Trophoblast cell (in vitro differentiated cells and primary cell): ENCODE measurements around the gene DSEL.

Source experiments
- DNase-seq, 2 donors: peaks; one replicate each; pipeline ENCODE4 v3.0.0-alpha.2; 2016
- H2AFZ ChIP-seq: 2 replicates; pipeline ENCODE4 v1.6.1; 2013; ENCODE audit warnings: low read length, moderate library complexity, mild to moderate bottlenecking; ENCODE audit not compliant: insufficient read depth, poor library complexity
- H2AK5ac ChIP-seq: 2 replicates; pipeline ENCODE4 v1.6.1; 2013; ENCODE audit warnings: mild to moderate bottlenecking, low read length
- H2BK120ac ChIP-seq: 2 replicates; pipeline ENCODE4 v1.6.1; 2013; ENCODE audit warnings: low read length, mild to moderate bottlenecking, moderate library complexity; ENCODE audit not compliant: insufficient read depth, poor library complexity
- H2BK12ac ChIP-seq: 2 replicates; pipeline ENCODE4 v1.6.1; 2013; ENCODE audit warnings: mild to moderate bottlenecking, low read length, moderate library complexity
- H2BK5ac ChIP-seq: 2 replicates; pipeline ENCODE4 v1.6.1; 2013; ENCODE audit warnings: low read length, low read depth, moderate library complexity, mild to moderate bottlenecking; ENCODE audit not compliant: poor library complexity
- H3K14ac ChIP-seq: 2 replicates; pipeline ENCODE4 v1.6.1; 2013; ENCODE audit warnings: mild to moderate bottlenecking, low read length
- H3K18ac ChIP-seq: 2 replicates; pipeline ENCODE4 v1.6.1; 2013; ENCODE audit warnings: mild to moderate bottlenecking, low read length
- H3K23ac ChIP-seq: 2 replicates; pipeline ENCODE4 v1.6.1; 2013; ENCODE audit warnings: low read length
- H3K27ac ChIP-seq: 2 replicates; pipeline ENCODE4 v1.5.1; 2013; ENCODE audit warnings: low read depth, mild to moderate bottlenecking, inconsistent platforms, low read length, moderate library complexity
- H3K27me3 ChIP-seq: 2 replicates; pipeline ENCODE4 v1.6.1; 2013; ENCODE audit warnings: inconsistent platforms, mild to moderate bottlenecking, low read length, moderate library complexity; ENCODE audit not compliant: insufficient read depth
- H3K36me3 ChIP-seq, 2 experiments: 1 replicate in 1 of 2; 2 replicates in 1 of 2; pipeline ENCODE4 v1.6.1; 2013; ENCODE audit warnings: low read length in 2 of 2, mild to moderate bottlenecking in 2 of 2, moderate library complexity in 1 of 2; ENCODE audit not compliant: insufficient read depth in 2 of 2, control insufficient read depth in 1 of 2
- H3K4ac ChIP-seq: 2 replicates; pipeline ENCODE4 v1.6.1; 2013; ENCODE audit warnings: low read depth, mild to moderate bottlenecking, low read length, moderate library complexity
- H3K4me1 ChIP-seq, 2 experiments: 1 replicate in 1 of 2; 2 replicates in 1 of 2; pipeline ENCODE4 v1.6.1; 2013; ENCODE audit warnings: low read length in 2 of 2, mild to moderate bottlenecking in 2 of 2, moderate library complexity in 1 of 2; ENCODE audit not compliant: insufficient read depth in 2 of 2, control insufficient read depth in 1 of 2
- H3K4me2 ChIP-seq: 2 replicates; pipeline ENCODE4 v1.6.1; 2013; ENCODE audit warnings: inconsistent platforms, mild to moderate bottlenecking, low read length, moderate library complexity
- H3K4me3 ChIP-seq: 2 replicates; pipeline ENCODE4 v1.5.1; 2013; ENCODE audit warnings: mild to moderate bottlenecking, low read depth, low read length, inconsistent platforms
- H3K79me1 ChIP-seq: one replicate; pipeline ENCODE4 v1.6.1; 2013; ENCODE audit warnings: low read length
- H3K79me2 ChIP-seq: 2 replicates; pipeline ENCODE4 v1.6.1; 2013; ENCODE audit warnings: low read length, mild to moderate bottlenecking; ENCODE audit not compliant: control insufficient read depth, insufficient read depth, poor library complexity
- H3K9ac ChIP-seq: 2 replicates; pipeline ENCODE4 v1.6.1; 2013; ENCODE audit warnings: mild to moderate bottlenecking, low read length
- H3K9me3 ChIP-seq: 2 replicates; pipeline ENCODE4 v1.6.1; 2013; ENCODE audit warnings: low read depth, mild to moderate bottlenecking, control low read depth, inconsistent platforms, low read length; ENCODE audit not compliant: insufficient read depth
- H4K12ac ChIP-seq: 2 replicates; pipeline ENCODE4 v1.6.1; 2013; ENCODE audit warnings: low read depth, mild to moderate bottlenecking, low read length, moderate library complexity
- H4K8ac ChIP-seq: 2 replicates; pipeline ENCODE4 v1.6.1; 2013; ENCODE audit warnings: low read depth, mild to moderate bottlenecking, low read length, moderate library complexity
- H4K91ac ChIP-seq: one replicate; pipeline ENCODE4 v1.6.1; 2013; ENCODE audit warnings: low read depth, mild to moderate bottlenecking, low read length, moderate library complexity
- WGBS: extraction: QIAGEN DNeasy Blood & Tissue Kit; methylation state at CpG from one replicate; pipeline ENCODE4 v1.1.7; 2013; ENCODE audit warnings: missing lambda C conversion rate; ENCODE audit not compliant: insufficient read length, insufficient coverage; ENCODE audit errors: extremely low coverage; 5-methylcytosine and 5-hydroxymethylcytosine counted together

The DSEL gene

GRCh38 chr18:67478249-67478648 is 38.3 kb downstream of the DSEL start:
- H2BK5ac ChIP-seq: no peak overlapping the region
- no peak overlapping the region for H3K4me2 ChIP-seq
- no peak overlapping the region for H2BK12ac ChIP-seq
- no peak overlapping the region for H4K8ac ChIP-seq
- H3K79me1 ChIP-seq: no peaks in the 10 kb centered on the region
- no peak overlapping the region for H3K27ac ChIP-seq
- no peaks in the 10 kb centered on the region for H3K79me2 ChIP-seq
- no peaks in the 10 kb centered on the region for H3K27me3 ChIP-seq
- no peak overlapping the region for H3K9ac ChIP-seq
- H2AK5ac ChIP-seq: no peak overlapping the region
- no peaks in the 10 kb centered on the region for H3K36me3 ChIP-seq
- no peak overlapping the region for H3K4ac ChIP-seq
- no peak overlapping the region for H2BK120ac ChIP-seq
- H3K4me1 ChIP-seq: no peaks in the 10 kb centered on the region
- H3K23ac ChIP-seq: no peak overlapping the region
- no peak for DNase-seq
- H3K14ac ChIP-seq: no peak overlapping the region
- H3K18ac ChIP-seq: no peak overlapping the region
- no CpG with 5 or more reads among the region's 3 CpGs for WGBS
- H4K12ac ChIP-seq: no peak overlapping the region
- no peak overlapping the region for H4K91ac ChIP-seq
- H3K4me3 ChIP-seq: no peak overlapping the region
- no peak overlapping the region for H2AFZ ChIP-seq
- H3K9me3 ChIP-seq: no peaks in the 10 kb centered on the region

- Histone ChIP-seq H2AK5ac (no peak overlapping the region), H3K36me3 (no peaks in the 10 kb centered on the region), H3K79me1 (no peaks in the 10 kb centered on the region), H3K4ac (no peak overlapping the region), H3K79me2 (no peaks in the 10 kb centered on the region), H2BK12ac (no peak overlapping the region), H2BK5ac (no peak overlapping the region), H3K27me3 (no peaks in the 10 kb centered on the region), H4K8ac (no peak overlapping the region), H4K91ac (no peak overlapping the region), H4K12ac (no peak overlapping the region), H3K9ac (no peak overlapping the region), H3K9me3 (no peaks in the 10 kb centered on the region), H2BK120ac (no peak overlapping the region), H3K18ac (no peak overlapping the region), H3K23ac (no peak overlapping the region), H3K4me2 (no peak overlapping the region), H3K14ac (no peak overlapping the region), H3K4me3 (no peak overlapping the region), H3K27ac (no peak overlapping the region), H3K4me1 (no peaks in the 10 kb centered on the region), H2AFZ (no peak overlapping the region)
- no CpG with 5 or more reads among the region's 2 CpGs for WGBS
- no peak for DNase-seq
These were observed 39.0 kb downstream of the DSEL start for GRCh38 chr18:67477522-67477921.

GRCh38 chr18:67476585-67476984 is 39.9 kb downstream of the DSEL start:
- Histone ChIP-seq H3K14ac (no peak overlapping the region), H3K23ac (no peak overlapping the region), H4K8ac (no peak overlapping the region), H3K9me3 (no peaks in the 10 kb centered on the region), H3K4me1 (no peaks in the 10 kb centered on the region), H2BK120ac (no peak overlapping the region), H2BK12ac (no peak overlapping the region), H3K4me3 (no peak overlapping the region), H3K4ac (no peak overlapping the region), H2AK5ac (no peak overlapping the region), H3K27me3 (no peaks in the 10 kb centered on the region), H4K91ac (no peak overlapping the region), H3K79me1 (no peaks in the 10 kb centered on the region), H3K18ac (no peak overlapping the region), H2BK5ac (no peak overlapping the region), H2AFZ (no peak overlapping the region), H4K12ac (no peak overlapping the region), H3K9ac (no peak overlapping the region), H3K4me2 (no peak overlapping the region), H3K27ac (no peak overlapping the region), H3K79me2 (no peaks in the 10 kb centered on the region), H3K36me3 (no peaks in the 10 kb centered on the region)
- no peak for DNase-seq
- no CpG with 5 or more reads among the region's 3 CpGs for WGBS

- no peak overlapping the region for H3K18ac ChIP-seq
- H3K9ac ChIP-seq: no peak overlapping the region
- no peak overlapping the region for H3K4me3 ChIP-seq
- no peaks in the 10 kb centered on the region for H3K4me1 ChIP-seq
- no peaks in the 10 kb centered on the region for H3K27me3 ChIP-seq
- no CpG with 5 or more reads among the region's 1 CpG for WGBS
- H4K8ac ChIP-seq: no peak overlapping the region
- peak in 1 of 2 donors; percentile 1 for DNase-seq
- no peaks in the 10 kb centered on the region for H3K79me2 ChIP-seq
- no peak overlapping the region for H3K4ac ChIP-seq
- H3K14ac ChIP-seq: no peak overlapping the region
- H3K36me3 ChIP-seq: no peaks in the 10 kb centered on the region
- no peak overlapping the region for H2AK5ac ChIP-seq
- no peaks in the 10 kb centered on the region for H3K79me1 ChIP-seq
- H3K27ac ChIP-seq: no peak overlapping the region
- H2AFZ ChIP-seq: no peak overlapping the region
- H2BK120ac ChIP-seq: no peak overlapping the region
- no peak overlapping the region for H3K4me2 ChIP-seq
- H2BK5ac ChIP-seq: no peak overlapping the region
- no peak overlapping the region for H4K91ac ChIP-seq
- H3K9me3 ChIP-seq: no peaks in the 10 kb centered on the region
- no peak overlapping the region for H4K12ac ChIP-seq
- no peak overlapping the region for H3K23ac ChIP-seq
- no peak overlapping the region for H2BK12ac ChIP-seq
These were observed 40.8 kb downstream of the DSEL start for GRCh38 chr18:67475673-67476072.
